Activated naive CD8-positive, alpha-beta T cell treated with anti-CD3 and anti-CD28 coated beads for 36 hours (primary cell): Measurements from ENCODE around the gene LRMDA. TPM values are rescaled to one million over a fixed set of nuclear protein-coding genes. Genes with fewer than 3 reads are reported as not detected.
"Not testable (repeated sequence)": the region's sequence is repeated elsewhere in the genome, so short reads cannot be mapped to it uniquely, and the experiment has no call there.

Source experiments
- DNase-seq: peaks from one replicate; pipeline ENCODE4 v3.0.0; 2021
- H3K27ac Mint-ChIP-seq: one replicate; pipeline ENCODE4 v1.8.0; 2022; ENCODE audit warnings: mild to moderate bottlenecking, moderate library complexity, mixed read lengths
- H3K27me3 Mint-ChIP-seq: one replicate; pipeline ENCODE4 v1.8.0; 2022; ENCODE audit warnings: mild to moderate bottlenecking, mixed read lengths
- H3K36me3 Mint-ChIP-seq: one replicate; pipeline ENCODE4 v1.8.0; 2021; ENCODE audit warnings: mild to moderate bottlenecking, mixed read lengths
- H3K4me1 Mint-ChIP-seq: one replicate; pipeline ENCODE4 v1.8.0; 2021; ENCODE audit warnings: mixed read lengths
- H3K4me3 Mint-ChIP-seq: one replicate; pipeline ENCODE4 v1.8.0; 2022; ENCODE audit warnings: mild to moderate bottlenecking, moderate library complexity, mixed read lengths
- H3K9me3 Mint-ChIP-seq: one replicate; pipeline ENCODE4 v1.8.0; 2022; ENCODE audit warnings: mixed read lengths
- total RNA-seq, 2 experiments: library from RNA; stranded (reverse); gene quantifications; one replicate each; pipeline ENCODE4 v1.2.3, GENCODE V29; 2021

LRMDA gene
- total RNA-seq, 2 experiments from 2014 or later, result not detected

DNA sequence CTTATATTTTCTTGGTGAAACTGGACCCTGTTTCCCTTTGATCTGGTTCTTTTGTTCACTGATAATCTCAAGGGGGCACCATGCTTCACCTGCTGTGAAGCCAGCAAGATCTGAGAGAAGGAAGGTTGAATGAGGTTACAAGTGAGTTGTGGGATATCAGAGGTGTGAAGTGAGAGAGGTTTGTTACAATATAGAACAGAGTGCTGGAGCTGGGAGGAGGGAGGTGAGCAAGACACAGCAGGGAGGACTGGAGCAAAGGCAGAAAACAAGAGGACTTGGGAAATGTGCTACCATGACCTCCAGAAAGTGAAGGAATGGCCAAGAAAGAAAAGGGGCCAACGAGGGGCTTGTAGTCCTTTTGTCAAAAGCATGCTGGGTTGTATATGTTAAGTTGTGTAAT, 156.6 kb downstream of the LRMDA start:
- Mint-ChIP-seq H3K9me3 (peaks cover 5% of the 10 kb centered on the region), H3K4me3 (no peak overlapping the region), H3K4me1 (no peaks in the 10 kb centered on the region), H3K27ac (no peak overlapping the region), H3K36me3 (no peaks in the 10 kb centered on the region), H3K27me3 (peaks cover 18% of the 10 kb centered on the region)
- DNase-seq, result no peak

DNA sequence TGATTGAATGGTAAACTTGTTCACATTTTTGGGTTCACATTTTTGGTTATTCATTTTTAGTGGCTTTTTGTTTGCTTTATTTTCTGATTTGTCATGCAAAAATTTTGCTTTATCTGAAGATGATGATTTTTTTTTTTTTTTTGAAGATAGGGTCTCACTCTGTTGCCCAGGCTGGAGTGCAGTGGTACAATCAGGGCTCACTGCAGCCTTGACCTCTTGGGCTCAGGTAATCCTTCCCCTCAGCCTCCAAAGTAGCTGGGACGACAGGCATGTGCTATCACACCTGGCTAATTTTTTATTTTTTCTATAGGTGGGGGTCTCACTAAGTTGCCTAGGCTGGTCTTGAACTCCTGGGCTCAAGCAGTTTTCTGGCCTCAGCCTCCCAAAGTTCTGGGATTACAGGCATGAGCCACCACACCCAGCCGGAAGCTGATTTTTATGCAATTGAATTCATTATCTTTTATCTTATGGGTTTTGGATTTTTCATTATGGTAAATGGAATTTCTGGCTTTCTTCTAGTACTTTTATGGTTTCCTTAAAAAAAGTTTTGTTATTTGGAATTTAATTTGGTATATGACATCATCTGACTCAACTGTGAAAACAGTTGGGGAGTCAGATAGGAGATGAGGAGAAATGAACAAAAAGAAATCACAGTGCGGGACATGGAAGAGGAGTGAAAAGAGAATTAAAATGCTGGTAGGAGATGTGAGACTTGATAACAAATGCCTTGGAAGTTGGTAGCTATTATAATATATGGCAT, 158.7 kb downstream of the LRMDA start:
- H3K27me3 Mint-ChIP-seq, result peaks cover 18% of the 10 kb centered on the region
- no peak for DNase-seq
- H3K4me3 Mint-ChIP-seq, result no peak overlapping the region
- H3K4me1 Mint-ChIP-seq, result no peaks in the 10 kb centered on the region
- H3K36me3 Mint-ChIP-seq, result no peaks in the 10 kb centered on the region
- no peaks in the 10 kb centered on the region for H3K9me3 Mint-ChIP-seq
- no peak overlapping the region for H3K27ac Mint-ChIP-seq

DNA sequence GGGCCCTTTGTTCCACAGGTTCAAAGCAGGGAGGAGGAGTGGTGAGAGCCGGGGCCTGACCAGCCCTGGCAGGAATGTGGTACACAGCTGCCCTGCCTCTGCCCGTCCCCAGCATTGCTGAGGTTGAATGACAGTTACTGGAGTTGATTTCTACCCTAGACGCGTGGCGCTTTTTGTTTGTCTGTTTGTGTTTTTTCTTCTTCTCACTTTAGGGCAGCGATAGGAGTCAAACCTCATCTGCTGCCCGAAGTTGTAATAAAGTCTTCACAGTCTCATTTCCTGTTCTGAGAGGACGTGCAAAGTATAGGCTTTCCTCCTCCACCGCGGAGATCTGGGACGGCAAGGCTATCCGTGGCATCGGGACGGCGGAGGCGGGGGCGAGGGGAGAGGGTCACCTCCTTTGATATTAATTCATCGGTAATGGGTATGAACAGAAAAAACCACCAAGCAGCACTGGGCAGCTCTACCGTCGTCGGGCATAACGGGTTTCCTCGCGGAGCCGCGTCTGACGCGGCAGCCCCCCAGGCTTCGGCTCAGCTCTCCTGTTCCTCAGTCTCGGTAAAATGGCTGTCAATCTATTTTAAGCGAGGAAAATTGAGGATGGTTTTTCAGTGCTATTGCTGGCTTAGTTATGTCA, 160.8 kb downstream of the LRMDA start:
- Mint-ChIP-seq H3K9me3 (no peaks in the 10 kb centered on the region), H3K4me1 (no peaks in the 10 kb centered on the region), H3K27ac (no peak overlapping the region), H3K36me3 (no peaks in the 10 kb centered on the region), H3K4me3 (no peak overlapping the region), H3K27me3 (peaks cover 24% of the 10 kb centered on the region)
- DNase-seq, result no peak

DNA sequence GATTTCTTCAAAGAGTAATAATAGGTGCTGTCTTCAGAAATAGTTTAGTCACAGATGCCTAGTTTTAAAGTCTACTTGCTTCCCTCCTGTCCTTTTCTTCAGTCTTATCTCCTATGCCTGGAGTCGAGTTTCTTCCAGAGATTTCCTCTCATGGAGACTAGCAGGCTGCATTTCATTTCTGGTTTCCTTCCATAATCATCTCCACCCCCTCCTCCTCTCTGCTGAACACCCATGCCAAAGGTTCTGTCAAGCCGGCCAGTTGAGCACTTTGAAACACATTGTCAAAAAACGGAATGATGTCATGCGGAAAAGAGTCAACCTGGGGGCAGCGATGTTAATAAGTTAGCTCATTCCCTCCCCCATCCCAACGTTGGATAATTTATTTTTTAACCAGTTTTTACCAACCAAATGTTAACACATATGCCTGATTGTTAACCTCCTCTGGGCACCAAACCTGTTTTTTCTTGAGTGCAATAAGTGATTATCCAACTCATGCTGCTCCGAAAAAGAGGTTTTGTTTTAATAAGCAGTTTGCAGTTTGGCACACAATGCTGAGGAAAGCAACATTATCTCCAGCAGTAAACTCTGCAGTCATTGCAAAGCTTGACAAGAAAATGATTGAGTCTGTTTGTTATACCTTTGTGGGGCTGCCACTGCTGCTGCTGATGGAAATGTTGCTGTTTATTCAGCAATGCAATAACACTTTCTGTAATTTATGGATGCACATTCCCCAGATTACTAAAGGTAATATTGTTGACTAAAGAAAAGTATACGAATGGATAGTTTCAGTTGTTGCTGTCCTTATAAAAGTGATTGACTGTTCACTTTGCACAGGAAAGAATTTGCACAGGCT, 161.6 kb downstream of the LRMDA start:
- Mint-ChIP-seq H3K4me1 (no peaks in the 10 kb centered on the region), H3K27ac (no peak overlapping the region), H3K9me3 (no peaks in the 10 kb centered on the region), H3K36me3 (no peaks in the 10 kb centered on the region), H3K27me3 (peaks cover 20% of the 10 kb centered on the region), H3K4me3 (no peak overlapping the region)
- DNase-seq, result no peak

DNA sequence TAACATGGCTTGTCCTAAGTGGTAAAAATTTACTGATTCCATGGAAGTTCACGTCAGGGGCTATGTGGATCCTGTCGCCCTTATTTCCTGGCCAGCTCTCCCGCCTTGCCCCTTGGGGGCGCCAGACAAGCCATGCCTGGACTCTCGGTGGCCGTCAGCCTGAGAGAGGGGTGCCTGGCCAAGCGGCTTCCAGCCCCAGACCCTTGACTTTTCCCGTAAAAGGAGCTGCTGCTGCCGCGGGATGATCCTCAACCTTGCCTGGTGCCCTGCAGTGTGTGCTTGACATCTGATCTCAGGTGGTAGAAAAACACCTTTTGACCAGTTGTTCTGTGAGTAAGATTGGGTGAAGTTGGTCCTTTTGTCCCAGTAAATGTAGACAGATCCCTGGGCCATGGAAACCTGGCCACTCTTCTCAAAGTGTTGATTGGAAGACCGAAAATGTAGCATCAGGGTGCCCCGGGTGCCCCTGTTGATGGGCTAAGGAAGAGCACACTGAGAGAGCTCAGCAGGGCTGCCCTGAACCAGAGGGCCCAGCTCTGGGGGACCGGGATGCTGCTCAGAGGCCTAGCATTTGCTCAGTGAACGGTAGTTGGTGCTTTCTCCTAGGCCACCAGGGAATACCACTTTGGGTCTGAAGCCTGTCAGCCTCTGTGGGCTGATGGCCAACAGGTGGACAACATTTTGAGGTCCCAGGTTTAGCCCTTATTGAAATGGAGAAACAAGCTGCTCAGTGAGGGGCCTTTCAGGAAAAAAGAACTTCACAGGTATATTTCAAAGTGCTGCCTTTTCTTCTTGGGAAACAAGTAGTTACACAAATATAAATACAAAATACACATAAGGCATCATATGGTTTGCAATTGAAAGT, 162.5 kb downstream of the LRMDA start:
- H3K36me3 Mint-ChIP-seq, result no peaks in the 10 kb centered on the region
- H3K4me3 Mint-ChIP-seq, result no peak overlapping the region
- no peaks in the 10 kb centered on the region for H3K4me1 Mint-ChIP-seq
- DNase-seq, result no peak
- H3K27ac Mint-ChIP-seq, result no peak overlapping the region
- H3K9me3 Mint-ChIP-seq, result no peaks in the 10 kb centered on the region
- peaks cover 19% of the 10 kb centered on the region for H3K27me3 Mint-ChIP-seq

DNA sequence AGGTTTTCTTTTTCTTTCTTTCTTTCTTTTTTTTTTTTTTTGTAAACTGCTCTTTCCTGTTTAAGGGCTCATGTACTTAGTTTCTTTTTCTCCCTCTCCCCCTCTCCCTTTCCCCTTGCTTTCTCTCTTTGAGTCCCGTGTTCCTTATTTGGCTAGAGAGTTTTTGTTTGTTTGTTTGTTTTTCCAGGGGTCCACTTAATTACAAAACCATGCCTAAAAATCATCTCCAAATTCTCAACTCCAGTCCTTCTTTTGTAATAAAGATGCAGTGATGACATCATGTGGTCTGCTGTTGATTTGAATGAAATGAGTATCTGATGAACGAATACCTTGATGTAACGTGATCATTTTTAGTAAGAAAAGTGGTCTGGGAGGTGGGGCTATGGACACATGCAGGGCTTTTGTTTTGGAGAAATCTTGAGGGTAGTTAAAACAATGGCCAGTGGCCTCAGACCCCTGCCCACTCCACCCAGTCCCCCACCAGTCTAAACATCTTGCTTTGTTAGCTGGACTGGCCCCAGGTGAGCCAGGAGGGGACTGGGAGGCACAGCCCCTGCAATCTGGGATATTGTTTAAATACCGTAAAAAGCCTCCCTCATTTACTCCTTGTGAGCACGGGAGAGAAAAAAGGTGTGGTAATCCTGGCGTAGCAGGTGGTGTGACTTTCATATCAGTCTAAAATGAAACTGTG, 165.7 kb downstream of the LRMDA start:
- Mint-ChIP-seq H3K9me3 (no peaks in the 10 kb centered on the region), H3K36me3 (no peaks in the 10 kb centered on the region), H3K4me3 (no peak overlapping the region), H3K4me1 (no peaks in the 10 kb centered on the region), H3K27me3 (peaks cover 30% of the 10 kb centered on the region), H3K27ac (no peak overlapping the region)
- no peak for DNase-seq

DNA sequence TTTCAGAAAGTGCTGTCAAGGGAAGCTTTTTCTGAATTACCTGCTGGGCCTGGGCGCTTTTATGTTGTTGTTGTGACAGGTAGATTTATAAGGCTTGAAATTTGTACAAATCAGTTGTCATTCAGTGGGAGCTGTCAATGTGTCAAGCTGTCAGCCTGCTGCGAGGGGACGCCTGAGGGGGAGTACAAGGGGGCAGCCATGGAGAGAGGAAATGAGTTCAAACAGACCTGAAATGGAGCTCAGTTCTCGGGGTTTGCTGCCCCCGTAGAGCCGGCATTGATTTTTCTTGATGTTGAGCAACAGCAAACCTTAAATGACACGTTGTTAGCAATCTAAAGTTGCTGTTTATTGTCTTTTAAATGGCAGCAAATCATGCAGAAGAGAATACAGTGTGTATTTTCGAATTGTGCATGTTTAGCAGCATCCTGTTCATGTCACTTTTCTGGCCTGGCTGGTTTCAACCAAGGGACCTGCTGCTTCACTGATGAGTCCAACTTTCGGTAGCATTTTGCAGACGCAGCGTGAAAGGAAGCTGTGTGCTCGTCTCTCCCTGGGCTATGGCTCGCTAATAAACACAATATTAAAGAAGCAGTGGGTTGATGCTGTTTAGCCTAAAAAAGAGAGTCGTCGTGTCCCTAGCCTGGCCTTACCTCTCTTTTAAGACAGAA, 166.5 kb downstream of the LRMDA start:
- Mint-ChIP-seq H3K4me1 (no peaks in the 10 kb centered on the region), H3K27ac (no peak overlapping the region), H3K9me3 (no peaks in the 10 kb centered on the region), H3K27me3 (peaks cover 29% of the 10 kb centered on the region), H3K4me3 (no peak overlapping the region), H3K36me3 (no peaks in the 10 kb centered on the region)
- no peak for DNase-seq

DNA sequence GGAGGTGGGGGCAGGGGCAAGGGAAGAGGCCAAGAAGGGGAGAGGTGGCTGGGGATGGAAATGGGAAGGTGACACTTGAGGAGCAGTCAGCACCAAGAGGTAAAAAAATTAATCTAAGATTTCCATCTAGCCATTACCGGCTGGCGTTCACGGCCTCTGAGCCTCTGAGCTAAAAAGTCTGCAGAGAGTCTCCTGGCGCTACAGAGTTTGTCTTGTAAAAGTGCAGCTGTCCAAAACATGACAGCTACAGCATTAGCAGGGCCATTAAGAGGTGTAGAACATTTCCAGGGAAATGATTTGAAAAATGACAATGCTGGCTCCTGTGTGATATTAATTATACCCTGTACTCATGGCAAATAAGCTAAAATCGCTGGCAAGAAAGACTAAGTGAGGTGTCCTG, 167.6 kb downstream of the LRMDA start:
- Mint-ChIP-seq H3K9me3 (no peaks in the 10 kb centered on the region), H3K4me3 (no peak overlapping the region), H3K36me3 (no peaks in the 10 kb centered on the region), H3K27me3 (peaks cover 30% of the 10 kb centered on the region), H3K27ac (no peak overlapping the region), H3K4me1 (no peaks in the 10 kb centered on the region)
- no peak for DNase-seq

DNA sequence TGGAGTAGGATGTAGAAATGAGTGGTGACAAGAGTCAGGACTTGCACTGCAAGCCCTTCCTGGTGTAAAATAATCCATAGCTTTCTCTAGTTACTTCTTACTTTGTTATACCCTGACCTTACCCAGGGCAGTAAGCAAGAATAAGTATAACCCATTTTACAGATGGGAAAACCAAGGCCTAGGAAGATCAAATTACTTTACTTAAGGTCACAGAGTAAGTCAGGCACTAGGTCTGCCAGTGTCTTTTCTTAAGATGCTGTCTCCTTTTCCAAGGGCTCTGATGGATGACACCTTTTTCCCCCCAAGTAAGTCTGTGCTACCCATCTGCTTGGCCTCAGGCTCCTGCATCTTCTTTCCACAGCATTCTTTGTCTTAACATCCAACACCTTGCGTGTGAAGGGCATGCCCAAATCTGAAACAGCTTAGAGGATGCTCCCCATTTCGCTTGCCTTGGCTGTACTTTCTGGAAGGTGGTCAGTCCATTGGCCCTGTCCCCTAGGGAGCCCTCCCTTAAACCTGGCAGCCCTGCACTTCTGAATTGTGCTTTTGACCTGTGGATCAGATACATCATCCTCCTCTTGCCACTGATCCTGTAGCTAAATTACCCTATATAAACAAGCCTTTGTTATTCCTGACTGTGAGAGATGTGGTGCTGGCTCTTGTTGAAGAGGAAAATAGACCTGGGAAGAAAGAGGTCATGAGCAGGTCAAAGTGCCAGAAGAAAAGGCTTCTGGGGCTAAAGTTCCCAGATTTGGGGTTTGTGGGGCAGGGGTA, 168.6 kb downstream of the LRMDA start:
- Mint-ChIP-seq H3K9me3 (no peaks in the 10 kb centered on the region), H3K36me3 (no peaks in the 10 kb centered on the region), H3K4me1 (no peaks in the 10 kb centered on the region), H3K27me3 (peaks cover 32% of the 10 kb centered on the region), H3K4me3 (no peak overlapping the region), H3K27ac (no peak overlapping the region)
- DNase-seq, result no peak

DNA sequence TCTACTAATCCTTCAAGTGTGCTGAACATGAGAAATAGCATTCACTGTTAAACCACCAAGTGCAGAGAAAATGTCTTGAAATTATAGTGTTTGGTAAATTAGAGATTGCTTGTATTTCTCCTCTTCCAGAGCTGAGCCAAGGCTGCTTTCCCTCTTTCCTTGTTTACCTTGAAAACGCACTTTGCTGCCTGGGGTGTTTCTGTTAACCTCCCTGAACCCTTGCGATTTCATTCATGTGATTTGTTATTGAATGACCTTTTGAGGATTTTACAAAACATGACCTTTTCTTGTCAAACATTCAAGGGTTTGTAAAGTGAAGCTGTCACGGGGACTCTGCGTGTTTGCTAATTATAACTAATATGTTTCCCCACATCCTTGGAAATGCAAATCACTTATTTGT, 169.4 kb downstream of the LRMDA start:
- Mint-ChIP-seq H3K27ac (no peak overlapping the region), H3K9me3 (no peaks in the 10 kb centered on the region), H3K4me3 (no peak overlapping the region), H3K4me1 (no peaks in the 10 kb centered on the region), H3K27me3 (peaks cover 34% of the 10 kb centered on the region), H3K36me3 (no peaks in the 10 kb centered on the region)
- DNase-seq, result no peak

DNA sequence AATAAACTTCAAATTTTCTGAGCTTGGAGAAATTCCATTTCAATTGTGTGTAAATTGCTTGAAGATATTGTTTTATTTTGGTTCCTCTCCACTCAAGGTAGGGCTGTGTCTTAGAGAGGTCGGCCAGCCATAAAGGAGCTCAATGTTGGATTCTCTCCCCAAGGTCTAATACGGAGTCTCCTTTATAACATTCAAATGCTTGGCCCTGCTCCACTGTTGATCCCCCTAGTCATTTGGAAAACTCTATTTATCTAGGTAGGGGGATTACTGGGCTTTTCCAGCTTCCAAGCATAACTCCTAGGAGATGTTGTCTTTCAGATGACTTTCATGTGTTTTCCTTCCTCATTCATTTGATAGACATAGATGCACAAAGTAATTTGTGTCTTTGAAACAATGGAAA, 170.9 kb downstream of the LRMDA start:
- no peak for DNase-seq
- Mint-ChIP-seq H3K4me1 (no peaks in the 10 kb centered on the region), H3K27me3 (peaks cover 28% of the 10 kb centered on the region), H3K9me3 (no peaks in the 10 kb centered on the region), H3K27ac (no peak overlapping the region), H3K4me3 (no peak overlapping the region), H3K36me3 (no peaks in the 10 kb centered on the region)

DNA sequence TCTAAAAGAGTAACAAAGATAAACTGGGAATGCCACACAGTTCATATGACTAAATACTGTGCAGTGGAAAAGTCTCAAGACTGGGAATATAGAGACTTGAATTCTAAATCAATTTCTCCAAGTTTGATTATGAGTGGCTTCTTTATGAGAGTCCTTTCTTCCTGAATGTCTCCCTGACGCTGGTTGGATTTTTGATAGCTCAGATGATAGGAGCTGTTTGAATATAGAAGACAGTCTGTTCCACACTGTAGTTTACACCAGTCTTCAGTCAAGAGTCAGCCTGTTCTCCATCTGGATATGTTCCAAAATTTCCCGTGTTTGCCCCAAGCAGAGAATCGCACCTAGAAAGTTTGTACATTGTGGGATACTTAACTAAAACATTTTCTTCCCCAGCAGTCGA, 173.7 kb downstream of the LRMDA start:
- no peak overlapping the region for H3K4me3 Mint-ChIP-seq
- H3K27ac Mint-ChIP-seq, result no peak overlapping the region
- no peak for DNase-seq
- H3K4me1 Mint-ChIP-seq, result no peaks in the 10 kb centered on the region
- peaks cover 23% of the 10 kb centered on the region for H3K27me3 Mint-ChIP-seq
- H3K36me3 Mint-ChIP-seq, result no peaks in the 10 kb centered on the region
- no peaks in the 10 kb centered on the region for H3K9me3 Mint-ChIP-seq

DNA sequence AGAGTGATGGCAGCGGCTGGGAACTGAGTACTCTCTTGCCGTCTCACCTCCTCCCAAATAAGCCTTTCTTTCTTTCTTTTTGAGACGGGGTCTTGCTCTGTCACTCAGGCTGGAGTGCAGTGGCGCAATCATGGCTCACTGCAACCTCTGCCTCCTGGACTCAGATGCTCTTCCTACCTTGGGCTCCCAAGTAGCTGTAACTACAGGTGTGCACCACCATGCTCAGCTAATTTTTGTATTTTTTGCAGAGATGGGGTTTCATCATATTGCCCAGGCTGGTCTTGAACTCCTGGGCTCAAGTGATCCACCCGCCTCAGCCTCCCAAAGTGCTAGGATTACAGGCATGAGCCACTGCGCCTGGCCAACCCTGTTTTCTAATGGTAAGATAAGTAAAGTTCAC, 174.4 kb downstream of the LRMDA start:
- H3K27me3 Mint-ChIP-seq, result peaks cover 19% of the 10 kb centered on the region
- not testable (repeated sequence) for H3K36me3 Mint-ChIP-seq, DNase-seq, H3K27ac Mint-ChIP-seq, H3K4me1 Mint-ChIP-seq, H3K9me3 Mint-ChIP-seq, H3K4me3 Mint-ChIP-seq
